GM23338 (cell line): Measurements from ENCODE around the gene CASP5. TPM values are rescaled to one million over a fixed set of nuclear protein-coding genes. Genes with fewer than 3 reads are reported as not detected.

Source experiments
- ATAC-seq: fragments of 200-7000 bp; cut with Tn5 transposase; 3 replicates; pipeline ENCODE4 v1.9.1; 2020
- DNase-seq: peaks from one replicate; pipeline ENCODE4 v3.0.0-alpha.2; 2015; ENCODE audit warnings: low spot score
- H2AFZ ChIP-seq: fragments of 200-600 bp; sonication (generic); 2 replicates; pipeline ENCODE4 v1.8.0; 2016; ENCODE audit warnings: antibody characterized with exemption, mild to moderate bottlenecking, moderate library complexity
- H3F3A ChIP-seq: fragments of 200-600 bp; sonication (generic); replicated peaks from 2 replicates; pipeline ENCODE4 v1.8.0; 2017; ENCODE audit warnings: antibody characterized with exemption, mixed run types, low read depth
- H3K27ac ChIP-seq: fragments of 200-600 bp; sonication (generic); 2 replicates; pipeline ENCODE4 v1.6.1; 2016; ENCODE audit warnings: low read depth
- H3K27me3 ChIP-seq: fragments of 200-600 bp; sonication (generic); 2 replicates; pipeline ENCODE4 v1.8.0; 2016; ENCODE audit warnings: mild to moderate bottlenecking, mixed run types, moderate library complexity; ENCODE audit not compliant: insufficient read depth
- H3K36me3 ChIP-seq: fragments of 200-600 bp; sonication (generic); 2 replicates; pipeline ENCODE4 v1.8.0; 2016; ENCODE audit warnings: mild to moderate bottlenecking; ENCODE audit not compliant: insufficient read depth
- H3K4me1 ChIP-seq: fragments of 200-600 bp; sonication (generic); 2 replicates; pipeline ENCODE4 v1.8.0; 2016; ENCODE audit warnings: mild to moderate bottlenecking, moderate library complexity; ENCODE audit not compliant: insufficient read depth
- H3K4me2 ChIP-seq: fragments of 200-600 bp; sonication (generic); 2 replicates; pipeline ENCODE4 v1.7.1; 2017; ENCODE audit warnings: mixed run types
- H3K4me3 ChIP-seq: fragments of 200-600 bp; sonication (generic); 2 replicates; pipeline ENCODE4 v1.6.1; 2016; ENCODE audit warnings: mixed run types
- H3K79me2 ChIP-seq: fragments of 200-600 bp; sonication (generic); replicated peaks from 2 replicates; pipeline ENCODE4 v1.8.0; 2017; ENCODE audit warnings: mild to moderate bottlenecking; ENCODE audit not compliant: insufficient read depth
- H3K9me2 ChIP-seq: fragments of 200-600 bp; sonication (generic); 2 replicates; pipeline ENCODE4 v1.8.0; 2017; ENCODE audit not compliant: insufficient read depth
- H4K20me1 ChIP-seq: fragments of 200-600 bp; sonication (generic); replicated peaks from 2 replicates; pipeline ENCODE4 v1.8.0; 2017; ENCODE audit warnings: mild to moderate bottlenecking; ENCODE audit not compliant: insufficient read depth
- H3K27ac Mint-ChIP-seq: 2 replicates; pipeline ENCODE4 v1.8.0; 2020; ENCODE audit warnings: inconsistent platforms, mild to moderate bottlenecking, moderate library complexity, mixed read lengths
- H3K27me3 Mint-ChIP-seq: 3 replicates; pipeline ENCODE4 v1.8.0; 2022; ENCODE audit warnings: low read depth, mild to moderate bottlenecking, moderate library complexity, mixed read lengths, inconsistent platforms; ENCODE audit not compliant: insufficient read depth, poor library complexity
- H3K36me3 Mint-ChIP-seq: 3 replicates; pipeline ENCODE4 v1.8.0; 2021; ENCODE audit warnings: low read depth, mild to moderate bottlenecking, inconsistent platforms, moderate library complexity, mixed read lengths
- H3K4me1 Mint-ChIP-seq: 3 replicates; pipeline ENCODE4 v1.8.0; 2020; ENCODE audit warnings: mild to moderate bottlenecking, inconsistent platforms, mixed read lengths
- H3K4me3 Mint-ChIP-seq: 3 replicates; pipeline ENCODE4 v1.8.0; 2021; ENCODE audit warnings: moderate library complexity, mild to moderate bottlenecking, inconsistent platforms, mixed read lengths
- H3K9me3 Mint-ChIP-seq: 3 replicates; pipeline ENCODE4 v1.8.0; 2020; ENCODE audit warnings: moderate library complexity, mild to moderate bottlenecking, inconsistent platforms, mixed read lengths
- CREB1 ChIP-seq: fragments of 250-450 bp; sonication (Bioruptor Pico); IDR thresholded peaks from 2 replicates; pipeline ENCODE4 v1.5.0; 2020; ENCODE audit warnings: low read depth, mild to moderate bottlenecking, moderate library complexity
- ETS1 ChIP-seq: IDR thresholded peaks from 2 replicates; pipeline ENCODE4 v1.6.1; 2016; ENCODE audit warnings: antibody characterized with exemption
- EZH2 ChIP-seq: fragments of 200-600 bp; sonication (generic); IDR thresholded peaks from one replicate; pipeline ENCODE4 v1.8.0; 2017; ENCODE audit warnings: antibody characterized with exemption, mild to moderate bottlenecking, low read depth; ENCODE audit not compliant: unreplicated experiment
- EZH2phosphoT487 ChIP-seq: fragments of 200-600 bp; sonication (generic); IDR thresholded peaks from one replicate; pipeline ENCODE4 v1.8.1; 2018; ENCODE audit warnings: antibody characterized with exemption; ENCODE audit not compliant: unreplicated experiment
- JUNB ChIP-seq: IDR thresholded peaks from one replicate; pipeline ENCODE4 v1.6.1; 2016; ENCODE audit warnings: antibody characterized with exemption; ENCODE audit not compliant: unreplicated experiment
- NANOG ChIP-seq: IDR thresholded peaks from 2 replicates; pipeline ENCODE4 v1.6.1; 2016; ENCODE audit warnings: antibody characterized with exemption, borderline replicate concordance
- POLR2AphosphoS5 ChIP-seq: IDR thresholded peaks from 2 replicates; pipeline ENCODE4 v1.6.1; 2016; ENCODE audit warnings: antibody characterized with exemption, low read depth
- REST ChIP-seq: IDR thresholded peaks from one replicate; pipeline ENCODE4 v1.6.1; 2018; ENCODE audit warnings: antibody characterized with exemption; ENCODE audit not compliant: unreplicated experiment
- STAT1 ChIP-seq: IDR thresholded peaks from one replicate; pipeline ENCODE4 v1.6.1; 2016; ENCODE audit warnings: antibody characterized with exemption; ENCODE audit not compliant: unreplicated experiment
- ZNF114 ChIP-seq: fragments of 250-450 bp; sonication (Bioruptor Pico); IDR thresholded peaks from 2 replicates; pipeline ENCODE4 v1.5.0; 2020; ENCODE audit warnings: mild to moderate bottlenecking, moderate library complexity
- ZNF331 ChIP-seq: fragments of 250-450 bp; sonication (Bioruptor Pico); IDR thresholded peaks from 2 replicates; pipeline ENCODE4 v1.5.0; 2020; ENCODE audit warnings: low read depth, mild to moderate bottlenecking, moderate library complexity
- polyA plus RNA-seq: library from polyadenylated mRNA; unstranded; fragments of >200 nt; fragmentation: Nextera tagmentation; extraction: Ambion mirVana; gene quantifications from 2 replicates; pipeline ENCODE4 v1.2.1, GENCODE V29; 2016
- total RNA-seq: library from RNA; depleted of rRNA; stranded (reverse); fragments of >200 nt; shearing (Covaris generic); gene quantifications from 2 replicates; pipeline ENCODE4 v1.2.3, GENCODE V29; 2014
- TF ChIP-seq, protein P1 (sequence below): fragments of 250-450 bp; sonication (Bioruptor Pico); IDR thresholded peaks from 2 replicates; pipeline ENCODE4 v1.5.0; 2020; ENCODE audit warnings: mild to moderate bottlenecking, moderate library complexity
- TF ChIP-seq, protein P2 (sequence below), 2 experiments: fragments of 200-600 bp in 1 of 2; sonication (generic) in 1 of 2; conservative IDR thresholded peaks; 2 replicates each; pipeline versions ENCODE4 v1.5.1 to v1.6.1; 2016 to 2017; ENCODE audit warnings: antibody characterized with exemption in 2 of 2, low read depth in 2 of 2, mild to moderate bottlenecking in 2 of 2, moderate library complexity in 1 of 2

CASP5 gene
- total and polyA plus RNA-seq, 2 experiments from 2014 or later, result not detected

GRCh38 chr11:104965735-104966134, 57.2 kb downstream of the CASP5 start:
- Mint-ChIP-seq H3K4me3 (no peak overlapping the region), H3K27me3 (peaks cover 3% of the 10 kb centered on the region), H3K4me1 (peaks cover 6% of the 10 kb centered on the region; the same call in 2 of the 3 replicates), H3K9me3 (peaks cover 32% of the 10 kb centered on the region), H3K27ac (no peak overlapping the region), H3K36me3 (peaks cover 35% of the 10 kb centered on the region)
- Histone ChIP-seq H3K9me2 (peaks cover 8% of the 10 kb centered on the region), H3K4me1 (peaks cover 8% of the 10 kb centered on the region; the same call in 1 of the 2 replicates), H3K27ac (no peak overlapping the region), H2AFZ (peak overlapping the region; percentile 63; the same call in 1 of the 2 replicates), H4K20me1 (no peaks in the 10 kb centered on the region), H3F3A (no peaks in the 10 kb centered on the region), H3K36me3 (peaks cover 4% of the 10 kb centered on the region; the same call in 1 of the 2 replicates), H3K4me2 (no peak overlapping the region), H3K4me3 (no peak overlapping the region), H3K79me2 (no peaks in the 10 kb centered on the region), H3K27me3 (no peaks in the 10 kb centered on the region)
- TF ChIP-seq NANOG (no peak), REST (no peak), ZNF331 (CRISPR knock-in tag) (no peak), EZH2 (no peak), EZH2phosphoT487 (no peak), STAT1 (no peak), ZNF114 (no peak), POLR2AphosphoS5 (no peak), ETS1 (no peak), JUNB (no peak), CREB1 (CRISPR knock-in tag) (no peak)
- TF ChIP-seq, protein P1, sequence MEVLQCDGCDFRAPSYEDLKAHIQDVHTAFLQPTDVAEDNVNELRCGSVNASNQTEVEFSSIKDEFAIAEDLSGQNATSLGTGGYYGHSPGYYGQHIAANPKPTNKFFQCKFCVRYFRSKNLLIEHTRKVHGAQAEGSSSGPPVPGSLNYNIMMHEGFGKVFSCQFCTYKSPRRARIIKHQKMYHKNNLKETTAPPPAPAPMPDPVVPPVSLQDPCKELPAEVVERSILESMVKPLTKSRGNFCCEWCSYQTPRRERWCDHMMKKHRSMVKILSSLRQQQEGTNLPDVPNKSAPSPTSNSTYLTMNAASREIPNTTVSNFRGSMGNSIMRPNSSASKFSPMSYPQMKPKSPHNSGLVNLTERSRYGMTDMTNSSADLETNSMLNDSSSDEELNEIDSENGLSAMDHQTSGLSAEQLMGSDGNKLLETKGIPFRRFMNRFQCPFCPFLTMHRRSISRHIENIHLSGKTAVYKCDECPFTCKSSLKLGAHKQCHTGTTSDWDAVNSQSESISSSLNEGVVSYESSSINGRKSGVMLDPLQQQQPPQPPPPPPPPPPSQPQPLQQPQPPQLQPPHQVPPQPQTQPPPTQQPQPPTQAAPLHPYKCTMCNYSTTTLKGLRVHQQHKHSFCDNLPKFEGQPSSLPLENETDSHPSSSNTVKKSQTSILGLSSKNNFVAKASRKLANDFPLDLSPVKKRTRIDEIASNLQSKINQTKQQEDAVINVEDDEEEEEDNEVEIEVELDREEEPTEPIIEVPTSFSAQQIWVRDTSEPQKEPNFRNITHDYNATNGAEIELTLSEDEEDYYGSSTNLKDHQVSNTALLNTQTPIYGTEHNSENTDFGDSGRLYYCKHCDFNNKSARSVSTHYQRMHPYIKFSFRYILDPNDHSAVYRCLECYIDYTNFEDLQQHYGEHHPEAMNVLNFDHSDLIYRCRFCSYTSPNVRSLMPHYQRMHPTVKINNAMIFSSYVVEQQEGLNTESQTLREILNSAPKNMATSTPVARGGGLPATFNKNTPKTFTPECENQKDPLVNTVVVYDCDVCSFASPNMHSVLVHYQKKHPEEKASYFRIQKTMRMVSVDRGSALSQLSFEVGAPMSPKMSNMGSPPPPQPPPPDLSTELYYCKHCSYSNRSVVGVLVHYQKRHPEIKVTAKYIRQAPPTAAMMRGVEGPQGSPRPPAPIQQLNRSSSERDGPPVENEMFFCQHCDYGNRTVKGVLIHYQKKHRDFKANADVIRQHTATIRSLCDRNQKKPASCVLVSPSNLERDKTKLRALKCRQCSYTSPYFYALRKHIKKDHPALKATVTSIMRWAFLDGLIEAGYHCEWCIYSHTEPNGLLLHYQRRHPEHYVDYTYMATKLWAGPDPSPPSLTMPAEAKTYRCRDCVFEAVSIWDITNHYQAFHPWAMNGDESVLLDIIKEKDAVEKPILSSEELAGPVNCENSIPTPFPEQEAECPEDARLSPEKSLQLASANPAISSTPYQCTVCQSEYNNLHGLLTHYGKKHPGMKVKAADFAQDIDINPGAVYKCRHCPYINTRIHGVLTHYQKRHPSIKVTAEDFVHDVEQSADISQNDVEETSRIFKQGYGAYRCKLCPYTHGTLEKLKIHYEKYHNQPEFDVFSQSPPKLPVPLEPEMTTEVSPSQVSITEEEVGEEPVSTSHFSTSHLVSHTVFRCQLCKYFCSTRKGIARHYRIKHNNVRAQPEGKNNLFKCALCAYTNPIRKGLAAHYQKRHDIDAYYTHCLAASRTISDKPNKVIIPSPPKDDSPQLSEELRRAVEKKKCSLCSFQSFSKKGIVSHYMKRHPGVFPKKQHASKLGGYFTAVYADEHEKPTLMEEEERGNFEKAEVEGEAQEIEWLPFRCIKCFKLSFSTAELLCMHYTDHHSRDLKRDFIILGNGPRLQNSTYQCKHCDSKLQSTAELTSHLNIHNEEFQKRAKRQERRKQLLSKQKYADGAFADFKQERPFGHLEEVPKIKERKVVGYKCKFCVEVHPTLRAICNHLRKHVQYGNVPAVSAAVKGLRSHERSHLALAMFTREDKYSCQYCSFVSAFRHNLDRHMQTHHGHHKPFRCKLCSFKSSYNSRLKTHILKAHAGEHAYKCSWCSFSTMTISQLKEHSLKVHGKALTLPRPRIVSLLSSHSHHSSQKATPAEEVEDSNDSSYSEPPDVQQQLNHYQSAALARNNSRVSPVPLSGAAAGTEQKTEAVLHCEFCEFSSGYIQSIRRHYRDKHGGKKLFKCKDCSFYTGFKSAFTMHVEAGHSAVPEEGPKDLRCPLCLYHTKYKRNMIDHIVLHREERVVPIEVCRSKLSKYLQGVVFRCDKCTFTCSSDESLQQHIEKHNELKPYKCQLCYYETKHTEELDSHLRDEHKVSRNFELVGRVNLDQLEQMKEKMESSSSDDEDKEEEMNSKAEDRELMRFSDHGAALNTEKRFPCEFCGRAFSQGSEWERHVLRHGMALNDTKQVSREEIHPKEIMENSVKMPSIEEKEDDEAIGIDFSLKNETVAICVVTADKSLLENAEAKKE (CRISPR knock-in tag), result no peak
- TF ChIP-seq, protein P2, sequence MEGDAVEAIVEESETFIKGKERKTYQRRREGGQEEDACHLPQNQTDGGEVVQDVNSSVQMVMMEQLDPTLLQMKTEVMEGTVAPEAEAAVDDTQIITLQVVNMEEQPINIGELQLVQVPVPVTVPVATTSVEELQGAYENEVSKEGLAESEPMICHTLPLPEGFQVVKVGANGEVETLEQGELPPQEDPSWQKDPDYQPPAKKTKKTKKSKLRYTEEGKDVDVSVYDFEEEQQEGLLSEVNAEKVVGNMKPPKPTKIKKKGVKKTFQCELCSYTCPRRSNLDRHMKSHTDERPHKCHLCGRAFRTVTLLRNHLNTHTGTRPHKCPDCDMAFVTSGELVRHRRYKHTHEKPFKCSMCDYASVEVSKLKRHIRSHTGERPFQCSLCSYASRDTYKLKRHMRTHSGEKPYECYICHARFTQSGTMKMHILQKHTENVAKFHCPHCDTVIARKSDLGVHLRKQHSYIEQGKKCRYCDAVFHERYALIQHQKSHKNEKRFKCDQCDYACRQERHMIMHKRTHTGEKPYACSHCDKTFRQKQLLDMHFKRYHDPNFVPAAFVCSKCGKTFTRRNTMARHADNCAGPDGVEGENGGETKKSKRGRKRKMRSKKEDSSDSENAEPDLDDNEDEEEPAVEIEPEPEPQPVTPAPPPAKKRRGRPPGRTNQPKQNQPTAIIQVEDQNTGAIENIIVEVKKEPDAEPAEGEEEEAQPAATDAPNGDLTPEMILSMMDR (conservative IDR thresholded peaks at IDR 0.05; ENCODE audit: low read depth in 2 of 2), result no peak
- DNase-seq, result no peak
- no peak for ATAC-seq
